ENCODE data around the gene SAP30BP.

SAP30BP gene

DNA sequence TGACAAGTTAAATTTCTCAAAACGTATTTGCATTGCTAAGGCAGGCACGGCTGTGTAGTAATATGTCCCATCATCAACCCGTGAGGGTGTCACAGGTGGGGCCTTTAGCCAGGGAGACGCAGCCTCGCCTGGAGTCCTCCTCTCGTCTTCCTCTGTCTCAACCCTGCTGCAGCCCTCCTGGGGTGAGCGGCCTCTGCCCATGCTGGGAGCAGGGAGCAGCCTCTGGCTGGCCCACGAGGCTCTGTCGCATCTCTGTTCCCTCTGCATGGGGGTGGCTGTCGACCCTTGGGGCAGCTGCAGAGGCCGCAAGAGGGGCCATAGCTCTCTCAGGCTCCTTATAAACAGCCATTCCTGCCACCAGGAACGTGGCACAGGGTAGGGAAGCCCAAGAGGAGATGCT is 34.7 kb upstream of the SAP30BP start:
- no peak overlapping the region for H3K27ac Mint-ChIP-seq
- TF ChIP-seq, protein P1, sequence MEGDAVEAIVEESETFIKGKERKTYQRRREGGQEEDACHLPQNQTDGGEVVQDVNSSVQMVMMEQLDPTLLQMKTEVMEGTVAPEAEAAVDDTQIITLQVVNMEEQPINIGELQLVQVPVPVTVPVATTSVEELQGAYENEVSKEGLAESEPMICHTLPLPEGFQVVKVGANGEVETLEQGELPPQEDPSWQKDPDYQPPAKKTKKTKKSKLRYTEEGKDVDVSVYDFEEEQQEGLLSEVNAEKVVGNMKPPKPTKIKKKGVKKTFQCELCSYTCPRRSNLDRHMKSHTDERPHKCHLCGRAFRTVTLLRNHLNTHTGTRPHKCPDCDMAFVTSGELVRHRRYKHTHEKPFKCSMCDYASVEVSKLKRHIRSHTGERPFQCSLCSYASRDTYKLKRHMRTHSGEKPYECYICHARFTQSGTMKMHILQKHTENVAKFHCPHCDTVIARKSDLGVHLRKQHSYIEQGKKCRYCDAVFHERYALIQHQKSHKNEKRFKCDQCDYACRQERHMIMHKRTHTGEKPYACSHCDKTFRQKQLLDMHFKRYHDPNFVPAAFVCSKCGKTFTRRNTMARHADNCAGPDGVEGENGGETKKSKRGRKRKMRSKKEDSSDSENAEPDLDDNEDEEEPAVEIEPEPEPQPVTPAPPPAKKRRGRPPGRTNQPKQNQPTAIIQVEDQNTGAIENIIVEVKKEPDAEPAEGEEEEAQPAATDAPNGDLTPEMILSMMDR (IDR thresholded peaks at IDR 0.05) = no peak
- no peak overlapping the region for H3K4me3 Mint-ChIP-seq

DNA sequence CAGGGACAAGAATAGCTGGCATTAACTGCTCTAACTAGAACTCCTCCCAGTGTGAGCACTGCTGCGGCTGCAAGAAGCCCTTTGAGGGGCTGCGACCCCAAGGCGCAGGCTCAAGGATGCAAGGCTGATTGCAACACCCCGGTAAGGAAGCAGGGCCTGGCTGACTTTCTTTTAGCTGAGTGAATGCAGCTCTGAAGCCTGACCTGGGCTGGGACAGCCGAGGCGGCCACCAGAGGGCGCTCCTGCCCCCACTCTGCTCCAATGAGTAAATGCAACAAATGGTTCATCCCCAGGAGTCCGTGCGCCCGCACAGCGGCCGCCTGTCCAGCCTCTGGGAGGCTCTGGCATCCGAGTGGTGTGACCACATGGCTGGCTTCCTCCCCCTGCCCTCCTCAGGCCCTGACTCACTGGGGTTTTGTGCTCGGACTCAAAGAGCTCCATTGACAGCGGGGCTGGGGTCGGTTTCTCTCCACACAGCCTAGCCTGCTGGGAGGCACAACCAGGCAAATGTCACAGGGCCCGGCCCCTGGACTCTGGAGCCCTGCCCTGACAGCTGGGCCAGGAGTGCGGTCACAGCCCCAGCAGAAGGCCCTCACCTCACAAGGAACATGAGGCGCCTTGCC is 34.2 kb upstream of the SAP30BP start, which contains the start of gene SMIM5:
TSS of gene SMIM5 (plus strand) at position 572 of the 623 bp plus-strand sequence. CDS start 6,768 bp downstream, outside the sequence.
- Mint-ChIP-seq H3K4me3 (peak within 1 kb of the TSS; percentile 75), H3K27me3 (ENCODE audit: low read depth, poor library complexity) (no peaks in the 10 kb centered on the region), H3K9me3 (no peaks in the 10 kb centered on the region), H3K4me1 (peaks cover 39% of the 10 kb centered on the region), H3K36me3 (ENCODE audit: low read depth) (no peaks in the 10 kb centered on the region), H3K27ac (peak within 1 kb of the TSS; percentile 96)
- peak; percentile 95 for DNase-seq
- TF ChIP-seq, protein P1 (IDR thresholded peaks at IDR 0.05) = peak; percentile 99

More for the DNA sequence above, 34.7 kb upstream of the SAP30BP start:
- Mint-ChIP-seq H3K9me3 (no peaks in the 10 kb centered on the region), H3K27me3 (ENCODE audit: low read depth, poor library complexity) (no peaks in the 10 kb centered on the region), H3K4me1 (peaks cover 39% of the 10 kb centered on the region), H3K36me3 (ENCODE audit: low read depth) (no peaks in the 10 kb centered on the region)
- DNase-seq = no peak

DNA sequence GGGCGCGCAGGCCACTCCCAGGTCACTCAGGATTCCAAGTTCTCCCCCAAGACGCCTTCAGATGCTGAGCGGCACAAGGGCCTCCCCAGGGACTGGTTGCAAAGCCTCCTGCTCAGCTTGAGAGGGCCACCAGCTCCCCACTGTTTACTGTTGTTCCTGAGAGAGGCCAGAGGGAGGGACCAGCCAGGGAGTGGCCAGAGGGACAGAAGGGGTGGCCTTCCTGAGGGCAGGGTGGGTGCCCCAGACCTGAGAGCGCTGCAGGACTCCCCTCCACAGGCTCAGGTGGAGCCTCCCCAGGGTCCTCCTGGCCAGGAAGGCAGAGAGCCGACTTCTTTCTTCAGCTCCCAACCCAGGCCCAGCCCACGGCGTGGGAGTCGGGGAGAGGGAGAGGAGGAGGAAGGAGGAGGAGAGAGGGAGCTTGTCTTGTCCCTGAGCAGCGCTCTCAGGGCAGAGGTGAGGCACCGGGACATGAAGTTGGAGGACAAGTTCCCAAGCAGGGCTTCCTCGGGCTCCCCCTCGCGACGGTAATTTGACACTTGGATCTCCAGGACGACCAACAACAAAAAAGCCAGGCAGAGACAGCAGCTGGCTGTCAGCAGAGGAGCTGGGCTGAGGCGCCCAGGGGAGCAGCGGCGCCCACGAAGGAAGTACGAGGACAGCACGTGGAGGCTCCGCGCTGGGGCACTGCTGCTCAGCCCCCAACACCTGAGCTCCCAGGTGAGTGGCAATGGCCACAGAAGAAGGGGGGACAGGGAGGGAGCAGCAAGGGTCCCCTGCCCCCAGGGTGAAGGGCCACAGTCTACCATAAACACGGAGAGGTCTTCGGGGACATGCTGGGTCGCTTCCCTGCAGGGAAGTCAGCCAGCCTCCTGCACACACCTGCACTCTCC is 33.4 kb upstream of the SAP30BP start:
- no peaks in the 10 kb centered on the region for H3K36me3 Mint-ChIP-seq (ENCODE audit: low read depth)
- H3K4me1 Mint-ChIP-seq = peaks cover 39% of the 10 kb centered on the region
- DNase-seq = peak; percentile 95
- no peaks in the 10 kb centered on the region for H3K9me3 Mint-ChIP-seq
- H3K27ac Mint-ChIP-seq = peak overlapping the region; percentile 96
- TF ChIP-seq, protein P1 (IDR thresholded peaks at IDR 0.05) = peak; percentile 50
- H3K27me3 Mint-ChIP-seq (ENCODE audit: low read depth, poor library complexity) = peaks cover 3% of the 10 kb centered on the region
- peak overlapping the region; percentile 75 for H3K4me3 Mint-ChIP-seq

DNA sequence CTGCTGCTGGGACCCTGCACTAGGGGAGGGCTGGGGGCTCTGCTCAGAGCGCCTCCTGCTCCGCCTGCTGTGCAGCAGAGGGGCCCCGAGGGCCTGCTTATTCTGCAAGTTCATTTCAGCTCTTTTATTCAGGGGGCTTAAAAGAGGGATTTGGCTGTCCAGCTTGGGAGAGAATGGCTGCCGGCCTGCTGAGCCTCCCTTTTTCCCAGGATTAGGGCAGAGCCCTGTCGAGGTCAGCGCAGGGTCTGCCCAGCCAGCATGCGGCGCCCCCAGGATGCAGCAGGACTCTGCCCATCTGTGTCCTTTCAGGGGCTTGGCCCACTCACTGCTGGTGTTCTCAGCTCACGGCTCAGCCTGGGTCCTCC is 32.8 kb upstream of the SAP30BP start:
- no peak for DNase-seq
- H3K9me3 Mint-ChIP-seq = no peaks in the 10 kb centered on the region
- no peaks in the 10 kb centered on the region for H3K36me3 Mint-ChIP-seq (ENCODE audit: low read depth)
- H3K4me3 Mint-ChIP-seq = no peak overlapping the region
- H3K27ac Mint-ChIP-seq = no peak overlapping the region
- H3K4me1 Mint-ChIP-seq = peaks cover 39% of the 10 kb centered on the region
- peaks cover 3% of the 10 kb centered on the region for H3K27me3 Mint-ChIP-seq (ENCODE audit: low read depth, poor library complexity)
- TF ChIP-seq, protein P1 (IDR thresholded peaks at IDR 0.05) = no peak

DNA sequence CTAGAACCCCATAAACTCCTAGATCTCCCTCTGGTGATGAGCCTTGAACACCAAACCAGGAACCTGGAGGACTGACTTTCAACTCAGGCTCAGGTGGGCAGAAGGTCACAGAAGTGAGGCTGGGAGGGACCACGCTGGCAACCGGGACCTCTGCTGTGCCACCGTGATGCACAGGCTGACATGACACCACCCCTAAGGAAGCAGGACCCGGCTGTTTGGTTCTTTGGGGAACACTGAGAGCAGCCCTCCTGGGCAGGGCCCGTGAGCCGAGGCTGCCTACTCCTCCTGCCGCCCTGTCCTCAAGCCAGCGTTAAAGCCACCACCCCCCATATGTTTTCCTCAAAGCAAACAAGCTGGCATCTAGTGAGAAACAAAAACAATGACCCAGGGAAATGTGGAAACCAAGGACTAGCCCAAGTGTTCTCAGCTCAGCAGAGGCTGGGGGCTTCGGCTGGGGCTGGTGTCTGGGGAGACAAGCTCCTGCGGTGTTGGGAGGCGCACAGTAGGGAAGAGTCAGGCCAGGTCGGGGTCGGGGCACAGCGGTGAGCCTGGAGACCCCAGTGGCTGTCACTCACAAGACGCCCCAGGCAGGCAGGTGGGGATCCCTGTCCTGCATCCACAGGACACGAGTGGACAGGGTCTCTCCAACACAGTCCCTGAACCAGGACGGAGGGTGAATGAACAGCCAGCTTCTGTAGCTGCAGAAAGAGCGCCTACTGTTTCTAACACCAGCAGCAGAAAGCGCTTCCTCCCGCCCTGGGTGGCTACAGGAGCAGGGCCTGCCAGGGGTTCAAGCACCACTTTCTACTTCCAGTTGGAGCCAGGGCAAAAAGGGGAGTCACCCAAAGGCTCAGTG is 32.2 kb upstream of the SAP30BP start:
- Mint-ChIP-seq H3K36me3 (ENCODE audit: low read depth) (no peaks in the 10 kb centered on the region), H3K27ac (peak overlapping the region; percentile 32), H3K27me3 (ENCODE audit: low read depth, poor library complexity) (peaks cover 3% of the 10 kb centered on the region), H3K9me3 (no peaks in the 10 kb centered on the region), H3K4me3 (no peak overlapping the region), H3K4me1 (peaks cover 39% of the 10 kb centered on the region)
- TF ChIP-seq, protein P1 (IDR thresholded peaks at IDR 0.05) = no peak
- no peak for DNase-seq

Measured in nephron progenitor cell (in vitro differentiated cells).